OCI-LY7 (cell line): ENCODE measurements around the gene INTS2. TPM values are rescaled to one million over a fixed set of nuclear protein-coding genes. Genes with fewer than 3 reads are reported as not detected.

Source experiments
- BruUV-seq: library from RNA; stranded (reverse); fragments of 400-500 nt; replicated peaks from 2 replicates; lab custom pipeline; 2021; lab: Mats Ljungman, UMichigan
- CTCF ChIA-PET: fragments of 300-600 bp; sonication (Branson Sonifier 250); formaldehyde crosslinking; loops from one replicate; lab custom pipeline; 2022; ENCODE audit warnings: antibody characterized with exemption; ENCODE audit not compliant: unreplicated experiment; lab: Charles Lee
- POLR2A ChIA-PET: fragments of 300-600 bp; sonication (Branson Sonifier 250); formaldehyde crosslinking; loops from one replicate; lab custom pipeline; 2022; ENCODE audit warnings: antibody characterized with exemption; lab: Charles Lee
- DNase-seq: peaks from one replicate; pipeline ENCODE4 v3.0.0-alpha.2; 2015; ENCODE audit warnings: low spot score
- H2AFZ ChIP-seq: fragments of 200-600 bp; sonication (generic), shearing (Covaris generic); 2 replicates; pipeline ENCODE4 v1.6.1; 2014; ENCODE audit warnings: mild to moderate bottlenecking, antibody characterized with exemption, low read length, moderate library complexity
- H3K27ac ChIP-seq: fragments of 200-600 bp; sonication (generic); 2 replicates; pipeline ENCODE4 v1.5.1; 2014; ENCODE audit warnings: mixed run types, low read depth, mild to moderate bottlenecking, moderate library complexity, low read length, inconsistent platforms; ENCODE audit not compliant: poor library complexity, severe bottlenecking
- H3K36me3 ChIP-seq: fragments of 200-600 bp; sonication (generic); 2 replicates; pipeline ENCODE4 v1.6.1; 2014; ENCODE audit warnings: mild to moderate bottlenecking, antibody characterized with exemption, low read length, moderate library complexity, mixed read lengths; ENCODE audit not compliant: insufficient read depth
- H3K4me1 ChIP-seq: fragments of 200-600 bp; sonication (generic); 2 replicates; pipeline ENCODE4 v1.5.1; 2014; ENCODE audit warnings: mild to moderate bottlenecking, low read length; ENCODE audit not compliant: insufficient read depth, poor library complexity, severe bottlenecking
- H3K4me2 ChIP-seq: fragments of 200-600 bp; sonication (generic); 2 replicates; pipeline ENCODE4 v1.6.1; 2014; ENCODE audit warnings: mild to moderate bottlenecking, low read length
- H3K4me3 ChIP-seq: fragments of 200-600 bp; sonication (generic); 2 replicates; pipeline ENCODE4 v1.5.1; 2014; ENCODE audit warnings: mild to moderate bottlenecking, low read depth, low read length; ENCODE audit not compliant: poor library complexity, severe bottlenecking
- H3K79me2 ChIP-seq: fragments of 200-600 bp; sonication (generic); 2 replicates; pipeline ENCODE4 v1.6.1; 2016; ENCODE audit warnings: low read depth, mild to moderate bottlenecking, low read length, moderate library complexity, mixed read lengths; ENCODE audit not compliant: insufficient read depth
- H3K9me2 ChIP-seq: fragments of 200-600 bp; sonication (generic); 2 replicates; pipeline ENCODE4 v1.6.1; 2016; ENCODE audit warnings: mild to moderate bottlenecking, low read length, mixed read lengths; ENCODE audit not compliant: insufficient read depth
- H3K9me3 ChIP-seq: fragments of 200-600 bp; sonication (generic); 2 replicates; pipeline ENCODE4 v1.6.1; 2014; ENCODE audit warnings: mild to moderate bottlenecking, mixed run types, low read length, mixed read lengths
- H4K20me1 ChIP-seq: fragments of 200-600 bp; sonication (generic); 2 replicates; pipeline ENCODE4 v1.6.1; 2014; ENCODE audit warnings: mild to moderate bottlenecking, antibody characterized with exemption, low read length, moderate library complexity, mixed read lengths; ENCODE audit not compliant: insufficient read depth
- EZH2phosphoT487 ChIP-seq: fragments of 200-600 bp; sonication (generic); IDR thresholded peaks from 2 replicates; pipeline ENCODE4 v1.6.1; 2018; ENCODE audit warnings: low read depth, borderline replicate concordance, mild to moderate bottlenecking, mixed run types, antibody characterized with exemption, low read length, moderate library complexity, mixed read lengths
- intact Hi-C: fragments of 100-400 bp; cut with micrococcal nuclease; formaldehyde crosslinking; loops from one replicate; pipeline ENCODE4 v1.10.0; 2022; ENCODE audit not compliant: unreplicated experiment
- total RNA-seq, 2 experiments: library from RNA; depleted of rRNA in 1 of 2; stranded (reverse); fragments of >200 nt in 1 of 2; shearing (Covaris generic) in 1 of 2; gene quantifications; 2 replicates each; pipeline ENCODE4 v1.2.3, GENCODE V29; 2014 to 2022
- TF ChIP-seq, protein P1 (sequence below): fragments of 200-600 bp; sonication (generic); conservative IDR thresholded peaks from 2 replicates; pipeline ENCODE4 v1.5.1; 2014; ENCODE audit warnings: mild to moderate bottlenecking, antibody characterized with exemption, low read length, moderate library complexity, mixed read lengths

The INTS2 gene
- total RNA-seq, 2 experiments from 2014 or later, result 15.8 to 27.9 TPM

DNA sequence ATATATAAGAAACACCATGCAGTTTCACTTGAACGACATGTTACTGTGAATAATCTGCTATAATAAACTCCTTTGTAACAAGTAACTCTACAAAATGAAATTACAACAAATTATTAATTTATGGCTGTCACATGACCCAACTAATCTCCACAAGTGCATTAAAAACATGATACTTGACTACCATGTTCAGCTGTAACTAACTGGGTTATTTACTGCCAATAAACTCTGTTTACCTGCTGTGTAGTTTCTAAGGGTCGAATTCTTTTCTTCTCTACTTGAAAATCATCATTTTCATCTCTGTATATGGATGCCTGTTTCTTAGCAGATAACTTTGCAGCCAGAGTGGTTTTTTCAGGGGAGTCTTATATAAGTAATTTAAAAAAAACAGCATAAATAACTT lies 78.9 kb downstream of the INTS2 start:
- H3K4me3 ChIP-seq, result no peak overlapping the region
- no peak overlapping the region for H2AFZ ChIP-seq
- intact Hi-C loops, result no loop called here
- POLR2A ChIA-PET, result interaction anchor here (0.6 kb wide), 1 partner anchor 1069 kb away, joined by 5 read pairs; no protein-coding TSS in a partner anchor
- no peaks in the 10 kb centered on the region for H3K4me1 ChIP-seq
- H3K9me2 ChIP-seq, result no peaks in the 10 kb centered on the region
- H3K4me2 ChIP-seq, result no peak overlapping the region
- H3K36me3 ChIP-seq, result peaks cover 97% of the 10 kb centered on the region
- no peaks in the 10 kb centered on the region for H3K9me3 ChIP-seq
- CTCF ChIA-PET, result no interaction called here
- H3K79me2 ChIP-seq, result peaks cover 9% of the 10 kb centered on the region
- TF ChIP-seq, protein P1, sequence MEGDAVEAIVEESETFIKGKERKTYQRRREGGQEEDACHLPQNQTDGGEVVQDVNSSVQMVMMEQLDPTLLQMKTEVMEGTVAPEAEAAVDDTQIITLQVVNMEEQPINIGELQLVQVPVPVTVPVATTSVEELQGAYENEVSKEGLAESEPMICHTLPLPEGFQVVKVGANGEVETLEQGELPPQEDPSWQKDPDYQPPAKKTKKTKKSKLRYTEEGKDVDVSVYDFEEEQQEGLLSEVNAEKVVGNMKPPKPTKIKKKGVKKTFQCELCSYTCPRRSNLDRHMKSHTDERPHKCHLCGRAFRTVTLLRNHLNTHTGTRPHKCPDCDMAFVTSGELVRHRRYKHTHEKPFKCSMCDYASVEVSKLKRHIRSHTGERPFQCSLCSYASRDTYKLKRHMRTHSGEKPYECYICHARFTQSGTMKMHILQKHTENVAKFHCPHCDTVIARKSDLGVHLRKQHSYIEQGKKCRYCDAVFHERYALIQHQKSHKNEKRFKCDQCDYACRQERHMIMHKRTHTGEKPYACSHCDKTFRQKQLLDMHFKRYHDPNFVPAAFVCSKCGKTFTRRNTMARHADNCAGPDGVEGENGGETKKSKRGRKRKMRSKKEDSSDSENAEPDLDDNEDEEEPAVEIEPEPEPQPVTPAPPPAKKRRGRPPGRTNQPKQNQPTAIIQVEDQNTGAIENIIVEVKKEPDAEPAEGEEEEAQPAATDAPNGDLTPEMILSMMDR, result no peak
- no peak for TF ChIP-seq EZH2phosphoT487
- BruUV-seq, result no TSS peak
- no peak for DNase-seq
- H4K20me1 ChIP-seq, result 0 out of 2 replicates have a peak, but pooled peaks cover 6% of the 10 kb centered on the region
- H3K27ac ChIP-seq, result no peak overlapping the region

DNA sequence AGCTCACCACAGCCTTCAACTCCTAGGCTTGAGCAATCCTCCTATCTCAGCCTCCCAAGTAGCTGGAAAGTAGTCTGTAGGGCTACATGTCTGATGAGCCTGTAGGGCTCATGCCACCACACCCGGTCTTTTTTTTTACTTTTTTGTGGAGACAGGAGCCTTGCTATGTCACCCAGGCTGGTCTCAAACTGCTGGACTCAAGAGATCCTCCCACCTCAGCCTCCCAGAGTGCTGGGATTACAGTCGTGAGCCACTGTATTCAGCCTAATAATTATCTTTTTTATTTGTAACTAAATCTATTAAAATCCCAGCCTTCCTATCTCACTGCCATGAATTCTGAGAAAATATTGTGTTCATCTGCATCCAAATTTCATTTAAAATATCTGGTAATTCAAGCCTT lies 79.5 kb downstream of the INTS2 start:
- Histone ChIP-seq H2AFZ (no peak overlapping the region), H4K20me1 (0 out of 2 replicates have a peak, but pooled peaks cover 6% of the 10 kb centered on the region), H3K4me1 (no peaks in the 10 kb centered on the region), H3K4me3 (no peak overlapping the region), H3K4me2 (no peak overlapping the region), H3K27ac (no peak overlapping the region), H3K9me3 (no peaks in the 10 kb centered on the region), H3K9me2 (no peaks in the 10 kb centered on the region), H3K79me2 (peaks cover 8% of the 10 kb centered on the region), H3K36me3 (peaks cover 96% of the 10 kb centered on the region)
- no TSS peak for BruUV-seq
- CTCF ChIA-PET, result no interaction called here
- POLR2A ChIA-PET, result no interaction called here
- intact Hi-C loops, result no loop called here
- no peak for DNase-seq
- no peak for TF ChIP-seq EZH2phosphoT487
- TF ChIP-seq, protein P1, result no peak

DNA sequence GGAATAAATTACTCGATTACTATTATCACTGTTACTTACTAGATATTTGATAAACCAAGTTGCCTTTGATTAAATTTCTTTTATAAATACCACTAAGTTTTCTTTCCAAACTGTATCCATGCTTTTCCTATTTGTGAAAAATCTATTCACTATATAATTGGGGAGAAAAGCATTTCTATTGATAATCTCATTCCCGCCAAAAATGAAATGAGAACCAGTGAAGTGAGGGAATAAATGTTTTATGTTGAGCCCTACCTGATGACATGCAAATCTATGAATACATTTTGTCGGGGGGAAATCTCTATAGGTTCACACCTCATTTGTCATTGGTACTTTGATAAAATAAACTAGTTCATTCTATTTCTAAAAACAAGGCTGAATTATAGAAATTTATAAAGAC lies 80.1 kb downstream of the INTS2 start:
- intact Hi-C loops, result no loop called here

More for the DNA sequence above, 80.1 kb downstream of the INTS2 start:
- ChIA-PET CTCF (no interaction called here), POLR2A (no interaction called here)
- peaks cover 96% of the 10 kb centered on the region for H3K36me3 ChIP-seq
- H3K4me3 ChIP-seq, result no peak overlapping the region
- H3K4me1 ChIP-seq, result no peaks in the 10 kb centered on the region
- H2AFZ ChIP-seq, result no peak overlapping the region
- H3K79me2 ChIP-seq, result peaks cover 8% of the 10 kb centered on the region
- DNase-seq, result no peak
- 0 out of 2 replicates have a peak, but pooled peaks cover 1% of the 10 kb centered on the region for H4K20me1 ChIP-seq
- H3K4me2 ChIP-seq, result no peak overlapping the region
- no peak overlapping the region for H3K27ac ChIP-seq
- H3K9me3 ChIP-seq, result no peaks in the 10 kb centered on the region
- no peaks in the 10 kb centered on the region for H3K9me2 ChIP-seq
- TF ChIP-seq, protein P1, result no peak
- no peak for TF ChIP-seq EZH2phosphoT487
- no TSS peak for BruUV-seq
